ENCODE data around the gene PODXL.

Gene PODXL

DNA sequence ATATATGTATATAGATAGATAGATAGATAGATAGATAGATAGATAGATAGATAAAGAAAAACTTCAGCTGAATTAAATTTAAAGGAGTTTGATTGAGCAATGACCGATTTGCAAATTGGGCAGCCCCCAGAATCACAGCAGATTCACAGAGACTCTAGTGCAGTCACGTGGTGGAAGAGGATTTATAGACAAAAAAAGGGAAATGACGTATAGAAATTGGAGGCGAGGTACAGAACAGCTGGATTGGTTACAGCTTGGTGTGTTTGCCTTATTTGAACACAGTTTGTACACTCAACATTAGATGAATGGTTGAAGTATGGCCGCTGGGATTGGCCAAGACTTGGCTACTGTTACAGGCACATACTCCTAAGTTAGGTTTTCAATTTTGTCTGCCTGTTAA lies 8.2 kb upstream of the PODXL start:
- DNase-seq (ENCODE audit: low read depth, low spot score), result no peak

DNA sequence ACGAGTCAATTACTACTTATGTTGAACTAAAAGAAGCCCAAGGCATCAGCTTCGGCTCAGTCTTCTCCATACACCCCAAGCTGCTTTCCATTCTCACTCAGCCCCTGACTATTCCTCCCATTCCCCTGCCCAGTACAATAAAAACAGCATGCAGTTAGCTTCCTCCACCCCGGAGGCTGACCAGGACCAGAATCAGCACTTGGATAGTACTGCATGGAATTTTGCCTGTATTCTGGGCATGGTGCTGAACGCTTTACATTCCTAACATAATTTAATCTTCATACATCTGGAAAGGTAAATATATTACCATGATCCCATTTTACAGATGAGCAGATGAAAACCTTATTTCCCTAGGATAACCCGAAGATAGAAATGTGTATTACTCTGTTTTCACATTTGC lies 7.5 kb upstream of the PODXL start:
- no peak for DNase-seq (ENCODE audit: low read depth, low spot score)

GRCh38 chr7:131562941-131563340 lies 6.5 kb upstream of the PODXL start:
- DNase-seq (ENCODE audit: low read depth, low spot score), result no peak

DNA sequence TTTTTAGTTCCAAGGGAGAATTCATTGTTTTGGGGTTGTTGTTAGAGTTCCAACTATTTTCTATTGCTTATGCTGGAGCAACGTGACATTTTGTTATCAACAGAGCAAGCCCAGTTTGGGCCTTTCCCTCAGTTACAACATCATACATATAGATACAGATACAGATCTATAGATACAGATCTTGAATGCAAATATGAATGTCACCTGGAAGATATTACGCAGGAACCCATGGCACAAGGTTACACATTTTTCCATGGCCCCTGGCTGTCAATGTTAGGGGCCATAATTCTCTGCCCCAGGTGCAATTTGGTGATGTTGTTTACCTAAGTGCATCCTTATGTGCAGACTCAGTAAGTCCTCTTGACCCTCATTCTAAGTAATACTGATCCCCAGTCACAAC lies 3.6 kb upstream of the PODXL start:
- no peak for DNase-seq (ENCODE audit: low read depth, low spot score)

DNA sequence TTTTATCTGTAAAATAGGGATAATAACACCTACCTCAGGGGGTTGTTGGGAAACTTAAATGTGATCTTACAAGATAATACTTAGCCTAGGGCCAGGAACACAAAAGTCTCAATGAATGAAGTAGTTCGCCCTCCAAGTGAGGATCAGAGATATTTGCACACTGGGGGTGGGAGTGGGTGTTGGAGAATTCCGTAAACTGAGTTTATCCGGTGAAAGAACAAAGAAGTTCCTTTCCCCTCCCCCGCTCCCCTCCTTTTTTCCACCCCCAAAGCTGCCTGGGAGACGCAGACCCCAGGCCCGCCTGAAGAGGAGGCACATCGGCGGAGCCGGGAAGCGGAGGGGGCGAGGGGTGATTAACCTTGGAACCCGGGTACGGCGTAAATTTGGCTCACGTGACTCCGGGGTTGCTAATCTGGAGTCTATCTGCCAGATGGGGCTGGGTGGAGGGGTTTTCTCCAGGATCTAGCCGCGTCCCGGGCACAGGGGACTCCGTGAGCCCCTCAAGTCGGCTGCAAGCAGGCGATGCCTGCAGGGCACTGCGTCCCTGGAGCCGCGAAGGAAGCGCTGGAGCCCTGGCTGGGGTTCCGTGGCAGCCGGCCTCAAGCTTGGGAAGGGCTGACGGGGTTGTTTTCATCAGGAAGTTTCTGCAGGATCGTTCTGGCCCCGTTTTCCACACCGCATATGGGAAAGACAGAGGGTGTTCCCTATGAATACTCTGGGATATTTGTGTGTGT lies 1.4 kb upstream of the PODXL start:
- DNase-seq (ENCODE audit: low read depth, low spot score), result no peak

DNA sequence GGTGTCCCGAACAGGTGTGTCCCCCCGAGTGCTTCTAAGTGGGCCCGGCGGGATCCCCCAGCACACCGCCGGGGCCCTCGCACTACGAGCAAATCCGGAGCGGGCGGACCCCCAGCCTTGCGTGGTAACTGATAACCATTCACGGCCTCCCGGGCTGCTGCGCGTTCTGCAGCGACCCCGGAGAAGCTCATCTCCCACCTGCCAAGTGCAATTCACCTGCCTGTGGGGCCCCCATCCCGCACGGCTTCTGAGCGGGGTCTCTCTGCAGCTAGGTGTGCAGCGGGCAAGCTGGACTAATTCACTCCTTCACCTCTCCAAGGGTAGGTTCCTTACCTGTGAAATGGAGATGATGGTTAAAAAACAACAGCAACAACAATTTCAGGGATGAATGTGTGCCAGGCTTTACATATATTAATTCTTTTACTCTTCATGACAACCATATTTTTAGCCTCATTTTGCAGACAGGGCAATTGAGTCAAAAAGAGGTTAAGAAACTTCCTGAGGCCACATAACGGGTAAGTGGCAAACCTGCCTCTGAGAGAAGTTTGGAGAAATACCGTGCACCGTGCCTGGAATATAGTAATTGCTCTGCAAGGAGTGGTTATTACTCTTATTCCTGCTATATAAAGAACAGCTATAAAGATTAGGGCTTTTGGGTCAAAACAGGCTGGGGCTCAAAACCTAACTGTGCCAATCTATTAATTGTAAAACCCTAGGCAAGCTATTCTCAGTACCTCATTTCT lies 652 bp upstream of the PODXL start:
- no peak for DNase-seq (ENCODE audit: low read depth, low spot score)

DNA sequence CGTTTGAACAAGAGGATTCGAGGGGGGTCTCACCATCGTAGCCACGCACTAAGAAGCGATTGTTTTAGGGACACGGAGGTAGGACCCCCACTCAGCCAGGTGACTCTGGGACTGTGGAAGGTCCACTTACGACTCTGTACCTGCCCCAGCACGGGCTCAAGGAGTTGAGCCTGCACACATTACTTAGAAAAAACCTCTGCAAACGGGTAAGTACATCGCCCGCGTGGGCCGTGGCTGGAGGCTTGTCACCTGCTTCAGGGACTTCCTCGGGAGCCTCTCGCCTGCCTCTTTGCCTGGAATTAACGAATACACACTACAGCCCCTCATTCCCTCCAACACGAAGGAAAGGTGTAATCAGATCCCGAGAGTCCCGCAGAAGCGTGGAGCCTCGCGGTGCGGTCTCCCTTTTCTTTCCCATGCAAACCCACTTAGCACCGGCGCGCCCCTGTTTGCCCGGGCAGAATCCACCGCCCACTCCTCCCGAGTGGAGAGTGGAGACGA lies 826 bp downstream of the PODXL start:
- DNase-seq (ENCODE audit: low read depth, low spot score), result no peak

DNA sequence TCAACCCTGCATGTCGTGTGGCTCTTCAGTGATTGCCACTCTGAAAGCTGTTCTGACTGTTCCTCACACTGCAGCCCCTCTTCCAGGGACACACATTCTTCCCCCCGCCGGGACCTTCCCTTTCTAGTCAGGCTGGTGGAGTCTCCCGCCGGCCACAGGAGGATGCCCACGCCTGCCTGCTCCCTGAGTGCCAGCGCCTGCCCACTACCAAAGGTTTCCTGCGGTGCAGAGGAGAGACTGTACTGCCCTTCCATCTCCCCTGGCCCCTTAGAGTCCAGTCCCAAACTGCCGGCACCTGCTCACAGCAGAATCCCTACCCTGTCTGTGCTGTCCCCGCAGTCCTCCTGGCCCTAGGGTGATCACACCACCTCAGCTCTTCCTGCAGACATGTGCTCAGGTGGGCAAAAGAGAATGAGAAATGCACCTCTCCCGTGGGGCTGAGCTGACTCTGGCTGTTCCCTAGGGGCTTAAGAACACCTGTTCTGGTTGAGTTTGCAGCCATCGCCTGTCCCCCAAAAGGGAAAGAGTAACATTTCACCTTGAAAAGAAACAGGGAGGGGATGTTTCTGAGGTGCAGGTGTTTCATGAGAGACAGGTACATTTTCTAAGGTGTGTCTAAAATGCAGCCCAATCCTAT lies 1.4 kb downstream of the PODXL start:
- DNase-seq (ENCODE audit: low read depth, low spot score), result no peak

DNA sequence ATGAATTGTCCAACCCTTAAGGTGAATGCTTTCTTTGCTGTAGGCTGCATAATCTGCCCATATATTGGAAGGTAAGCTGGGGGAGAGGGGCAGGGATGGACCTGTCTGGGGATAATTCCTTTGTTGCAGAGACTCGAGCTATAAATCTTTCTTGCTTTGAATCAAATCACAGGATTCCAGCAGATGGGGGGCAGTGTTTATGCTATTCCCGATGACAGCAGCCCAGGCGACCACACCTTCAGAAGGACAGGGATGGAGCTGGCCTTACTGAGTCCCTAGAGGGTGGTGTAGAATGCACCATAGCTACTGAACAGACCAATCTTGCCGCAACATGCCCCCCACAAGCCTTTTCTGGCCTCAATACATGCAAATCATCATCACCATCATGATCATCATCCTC lies 2.5 kb downstream of the PODXL start:
- no peak for DNase-seq (ENCODE audit: low read depth, low spot score)

DNA sequence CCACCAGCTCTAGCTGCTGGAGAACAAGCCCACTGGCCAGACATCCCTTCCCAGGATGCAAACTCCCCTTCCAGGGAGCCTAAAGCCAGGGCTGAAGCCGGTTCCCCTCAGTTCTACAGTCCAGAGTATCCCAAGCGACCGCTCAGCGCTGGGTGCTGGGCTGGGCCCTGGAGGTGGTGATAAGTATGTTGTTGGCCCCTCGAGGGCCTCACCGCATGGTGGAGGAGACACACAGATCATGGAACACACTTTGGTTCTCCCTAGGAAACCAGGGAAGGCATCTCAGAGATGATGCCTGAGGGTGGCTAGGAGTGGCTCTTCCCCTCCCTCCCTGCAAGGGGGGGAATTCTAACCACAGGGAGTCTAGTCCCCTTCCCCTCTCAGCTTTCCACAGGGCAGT lies 4.4 kb downstream of the PODXL start:
- no peak for DNase-seq (ENCODE audit: low read depth, low spot score)

- no peak for DNase-seq (ENCODE audit: low read depth, low spot score)
Observed at GRCh38 chr7:131550846-131551245, 5.6 kb downstream of the PODXL start.

GRCh38 chr7:131548371-131548770 lies 8.1 kb downstream of the PODXL start:
- DNase-seq (ENCODE audit: low read depth, low spot score), result no peak

DNA sequence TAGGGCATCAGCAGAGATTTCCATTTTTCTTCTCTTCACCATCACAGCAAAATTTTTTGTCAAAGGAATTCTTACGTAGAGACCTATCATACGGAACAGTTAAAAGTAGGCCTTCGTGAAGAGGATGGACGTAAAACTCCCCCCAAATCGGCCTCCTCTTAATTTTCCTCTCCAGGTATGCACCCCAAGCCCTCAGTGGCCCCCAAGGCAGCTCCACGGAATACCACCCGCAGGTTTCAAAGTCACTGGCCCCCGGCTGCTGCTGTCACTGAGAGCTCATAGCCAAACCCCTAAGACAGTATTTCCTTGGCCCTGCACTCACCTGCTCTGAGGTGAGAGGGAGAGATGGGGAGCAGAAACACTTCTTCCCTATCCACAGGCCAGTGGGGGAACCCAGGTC lies 8.8 kb downstream of the PODXL start:
- DNase-seq (ENCODE audit: low read depth, low spot score), result no peak

- no peak for DNase-seq (ENCODE audit: low read depth, low spot score)
Observed at GRCh38 chr7:131546583-131547141, 9.8 kb downstream of the PODXL start.

DNA sequence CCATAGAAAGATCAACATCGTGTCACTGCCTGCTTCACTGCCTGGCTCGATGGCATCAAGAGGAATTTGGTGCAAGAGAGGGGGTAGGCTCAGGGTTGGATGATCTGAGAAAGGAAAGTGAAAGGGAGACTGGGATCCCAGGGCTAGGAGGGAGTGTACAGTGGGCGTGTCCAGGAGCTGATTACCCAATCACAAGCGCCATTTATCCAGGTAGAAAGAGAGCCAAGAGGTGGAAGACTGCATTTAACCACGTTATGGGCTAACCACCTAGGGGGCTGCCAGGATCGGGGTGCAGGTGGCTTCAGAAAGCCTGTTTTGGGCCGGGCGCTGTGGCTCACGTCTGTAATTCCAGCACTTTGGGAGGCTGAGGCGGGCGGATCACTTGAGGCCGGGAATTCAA lies 10.3 kb downstream of the PODXL start:
- no peak for DNase-seq (ENCODE audit: low read depth, low spot score)

DNA sequence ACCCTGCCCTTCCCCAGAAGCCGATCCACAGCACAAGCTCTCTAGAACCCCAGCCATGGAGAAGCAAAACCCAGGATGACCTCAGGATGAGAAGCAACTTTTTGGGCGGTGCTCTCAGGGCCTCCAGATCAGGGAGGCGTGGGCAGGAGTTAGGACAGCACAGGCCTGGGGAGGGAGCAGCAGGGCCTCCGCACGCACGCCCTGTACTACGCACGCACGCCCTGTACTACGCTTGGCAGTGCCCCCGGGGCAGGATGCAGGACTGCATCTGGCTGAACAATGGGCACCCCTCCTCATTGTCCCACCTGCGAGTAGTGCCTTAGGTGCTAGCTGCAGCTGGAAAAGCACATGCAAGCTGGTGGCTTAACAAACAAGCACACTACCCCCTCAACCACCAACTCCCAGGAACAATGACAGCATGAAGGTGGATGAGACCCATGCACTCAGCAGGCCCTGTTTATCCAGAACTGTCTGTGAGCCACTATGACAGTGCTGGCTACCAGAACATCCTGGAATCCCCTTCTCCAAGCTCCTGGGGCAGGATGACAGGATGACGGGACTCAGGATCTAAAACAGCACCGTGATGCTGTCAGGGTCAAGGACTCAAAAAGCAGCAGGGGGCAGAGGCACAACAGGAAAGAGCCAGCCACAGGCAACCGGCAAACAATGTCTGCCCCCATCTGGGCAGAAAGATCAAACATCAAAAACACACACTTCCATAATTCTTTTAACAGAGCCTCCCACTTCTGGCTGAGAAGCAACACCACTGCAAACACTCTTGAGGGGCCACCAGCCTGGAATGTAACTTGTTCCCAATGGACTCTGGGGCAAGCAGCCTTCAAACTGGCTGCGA lies 11.8 kb downstream of the PODXL start:
- DNase-seq (ENCODE audit: low read depth, low spot score), result peak; percentile 80

DNA sequence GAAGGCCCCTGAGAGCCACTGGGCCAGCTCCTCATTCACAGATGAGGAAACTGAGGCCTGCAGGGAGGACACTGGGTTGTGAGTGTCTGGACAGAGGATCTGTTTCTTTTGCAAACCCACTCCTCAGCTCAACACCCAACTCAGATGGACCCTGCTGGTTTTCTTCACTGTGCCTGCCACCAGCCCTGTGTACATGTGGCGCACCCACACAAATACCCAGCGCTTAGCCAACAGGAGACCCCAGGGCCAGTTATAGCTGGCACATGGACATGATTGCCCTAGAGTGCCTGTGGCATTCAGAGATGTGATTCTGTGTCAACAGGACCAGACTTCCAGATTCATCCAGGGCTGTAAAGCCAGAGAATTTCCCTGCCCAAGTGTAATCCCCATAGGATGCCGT lies 12.4 kb downstream of the PODXL start:
- no peak for DNase-seq (ENCODE audit: low read depth, low spot score)

DNA sequence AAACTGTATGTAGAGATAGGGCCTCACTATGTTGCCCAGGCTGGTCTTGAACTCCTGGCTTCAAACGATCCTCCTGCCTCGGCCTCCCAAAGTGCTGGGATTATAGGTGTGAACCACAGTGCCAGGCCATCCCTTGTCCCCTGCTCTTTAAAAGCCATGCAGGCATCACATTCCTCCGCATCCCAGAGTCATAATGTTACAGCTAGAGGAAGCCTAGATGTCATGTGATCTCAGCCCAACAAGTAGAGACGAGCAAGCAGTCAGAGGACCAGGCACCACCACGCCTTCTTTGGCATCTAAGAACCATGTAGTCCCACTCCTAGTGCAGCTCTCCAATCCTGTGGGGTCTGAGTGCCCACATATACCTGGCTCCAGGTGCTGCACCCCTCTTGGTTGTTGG lies 13.1 kb downstream of the PODXL start:
- no peak for DNase-seq (ENCODE audit: low read depth, low spot score)

- peak; percentile 89 for DNase-seq (ENCODE audit: low read depth, low spot score)
Observed at GRCh38 chr7:131540491-131541162, 15.8 kb downstream of the PODXL start.

- DNase-seq (ENCODE audit: low read depth, low spot score), result no peak
Observed at GRCh38 chr7:131538813-131539179, 17.6 kb downstream of the PODXL start.
